Measurements from ENCODE around the gene PNPO.
"Not testable (repeated sequence)": the region's sequence is repeated elsewhere in the genome, so short reads cannot be mapped to it uniquely, and the experiment has no call there.

PNPO gene

DNA sequence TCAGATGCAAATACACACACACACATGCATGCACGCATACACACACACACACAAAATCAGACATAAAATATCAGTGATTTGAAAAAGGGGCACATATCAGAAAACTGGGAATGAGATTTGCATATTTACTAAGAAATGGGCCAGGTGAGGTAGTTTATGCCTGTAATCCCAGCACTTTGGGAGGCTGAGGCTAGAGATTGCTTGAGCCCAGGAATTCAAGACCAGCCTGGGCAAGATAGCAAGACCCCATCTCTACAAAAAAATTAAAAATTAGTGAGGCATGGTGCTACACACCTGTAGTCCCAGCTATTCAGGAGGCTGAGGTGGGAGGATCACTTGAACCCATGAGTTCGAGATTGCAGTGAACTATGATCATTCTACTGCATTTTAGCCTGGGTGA lies 22.4 kb upstream of the PNPO start:
- no peak for DNase-seq

GRCh38 chr17:47919889-47920288 lies 21.5 kb upstream of the PNPO start:
- DNase-seq: not testable (repeated sequence)

DNA sequence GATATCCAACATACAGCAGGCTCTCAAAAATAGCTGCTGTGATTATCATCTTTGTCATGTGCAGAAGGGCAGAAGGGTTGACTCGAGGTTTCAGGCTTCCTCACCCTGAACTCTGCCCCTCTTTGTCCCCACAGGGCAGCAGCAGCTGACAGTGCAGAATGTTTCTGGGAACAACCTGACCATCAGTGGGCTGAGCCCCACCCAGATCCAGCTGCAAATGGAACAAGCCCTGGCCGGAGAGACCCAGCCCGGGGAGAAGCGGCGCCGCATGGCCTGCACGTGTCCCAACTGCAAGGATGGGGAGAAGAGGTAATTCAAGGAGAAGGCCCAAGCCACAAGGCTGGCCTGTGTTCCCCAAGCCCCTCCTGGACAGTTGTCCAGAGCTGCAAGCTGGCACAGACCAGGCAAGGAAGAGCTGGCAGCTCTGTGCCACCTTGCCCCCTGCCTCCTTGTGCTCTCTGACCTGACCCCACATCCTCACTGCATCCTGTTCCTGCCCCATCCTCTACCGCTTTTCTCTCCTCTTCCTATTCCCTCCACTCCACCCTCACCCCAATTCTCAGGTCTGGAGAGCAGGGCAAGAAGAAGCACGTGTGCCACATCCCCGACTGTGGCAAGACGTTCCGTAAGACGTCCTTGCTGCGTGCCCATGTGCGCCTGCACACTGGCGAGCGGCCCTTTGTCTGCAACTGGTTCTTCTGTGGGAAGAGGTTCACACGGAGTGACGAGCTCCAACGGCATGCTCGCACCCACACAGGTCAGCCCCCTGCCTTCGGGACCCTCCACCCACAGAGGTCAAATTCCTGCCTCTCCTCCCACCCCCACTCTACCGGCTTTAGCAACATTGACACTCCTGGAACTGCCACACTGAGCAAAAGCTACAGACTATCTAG lies 16.3 kb upstream of the PNPO start:
- no peak for DNase-seq

DNA sequence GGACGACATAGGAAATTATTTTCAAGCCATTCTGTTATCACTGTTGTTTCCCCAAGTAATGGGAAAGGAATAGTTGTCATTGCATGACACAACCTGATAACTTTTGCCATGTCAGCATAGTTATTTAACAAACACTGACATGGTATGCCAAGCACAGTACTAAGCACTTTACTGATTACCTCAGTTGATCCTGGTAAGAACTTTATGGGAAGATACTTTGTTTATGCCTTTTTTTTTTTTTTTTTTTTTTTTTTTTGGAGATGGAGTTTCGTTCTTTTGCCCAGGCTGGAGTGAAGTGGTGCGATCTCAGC lies 15.7 kb upstream of the PNPO start:
- no peak for DNase-seq

DNA sequence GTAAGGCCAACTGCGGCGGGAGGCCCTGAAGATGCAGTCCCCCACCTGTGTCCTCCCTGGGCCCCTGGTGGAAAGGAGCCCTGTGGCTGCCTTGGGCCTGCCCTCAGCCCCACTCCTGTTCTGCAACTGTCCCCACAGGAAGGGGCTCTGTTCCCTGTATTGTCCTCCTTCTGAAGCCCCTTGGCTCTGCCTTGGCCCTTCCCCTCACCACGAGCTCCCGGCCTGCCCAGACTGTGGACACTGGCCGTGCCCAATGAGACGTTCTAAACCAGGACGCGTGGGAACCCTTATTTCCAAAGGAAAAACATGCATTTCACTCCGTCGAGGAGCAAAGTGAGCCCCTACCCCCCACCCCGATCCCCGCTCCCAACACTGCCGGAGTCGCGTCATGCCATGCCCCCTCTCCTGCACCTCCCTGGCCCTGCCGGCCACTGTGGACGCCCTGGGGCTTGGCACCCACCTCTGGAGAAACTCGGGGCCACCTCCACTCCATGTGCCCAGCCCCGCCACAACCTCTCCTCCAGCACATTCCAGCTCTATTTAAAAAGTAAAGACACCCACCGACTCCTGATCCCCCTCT lies 13.5 kb upstream of the PNPO start:
- no peak for DNase-seq

- DNase-seq: no peak
Measured at GRCh38 chr17:47928415-47928814, 13.0 kb upstream of the PNPO start.

DNA sequence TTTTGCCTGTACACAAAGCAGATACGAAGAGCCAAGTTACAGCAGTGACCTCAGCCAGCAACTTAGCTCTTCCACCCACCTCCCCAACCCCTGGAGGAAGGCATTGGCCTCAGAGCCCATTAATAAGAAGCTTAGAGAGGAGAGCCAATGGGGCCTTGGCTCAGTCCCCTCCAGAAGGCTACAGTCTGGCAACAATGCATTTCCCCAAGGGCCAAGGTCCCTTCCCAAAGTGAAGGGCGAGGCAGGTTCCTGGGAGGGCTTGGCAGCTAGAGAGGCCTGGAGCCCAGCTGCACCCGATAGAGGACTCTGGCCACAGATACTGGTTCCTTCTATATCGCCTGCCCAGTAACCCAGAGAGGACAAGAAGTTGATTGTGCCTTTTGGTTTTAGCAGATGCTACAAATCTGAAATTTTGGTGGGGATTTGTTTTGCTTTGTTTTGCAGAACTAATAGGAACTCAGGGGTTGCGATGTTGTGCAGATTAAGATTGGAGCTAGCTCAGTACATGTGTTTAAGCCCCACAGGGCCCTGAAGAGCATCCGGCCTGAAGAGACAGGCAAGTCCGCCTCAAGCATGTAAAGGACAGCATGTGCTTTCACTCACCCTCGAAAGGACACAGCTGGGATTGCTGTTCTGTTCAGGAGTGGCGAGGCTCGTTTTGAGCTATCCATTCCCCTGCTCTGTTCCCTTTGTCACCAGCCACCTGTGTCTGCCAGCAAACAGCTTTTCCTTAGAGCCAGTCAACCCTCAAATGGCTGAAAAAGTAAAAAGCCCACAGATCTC lies 12.0 kb upstream of the PNPO start:
- no peak for DNase-seq

- DNase-seq: no peak
Measured at GRCh38 chr17:47931848-47932247, 9.5 kb upstream of the PNPO start.

DNA sequence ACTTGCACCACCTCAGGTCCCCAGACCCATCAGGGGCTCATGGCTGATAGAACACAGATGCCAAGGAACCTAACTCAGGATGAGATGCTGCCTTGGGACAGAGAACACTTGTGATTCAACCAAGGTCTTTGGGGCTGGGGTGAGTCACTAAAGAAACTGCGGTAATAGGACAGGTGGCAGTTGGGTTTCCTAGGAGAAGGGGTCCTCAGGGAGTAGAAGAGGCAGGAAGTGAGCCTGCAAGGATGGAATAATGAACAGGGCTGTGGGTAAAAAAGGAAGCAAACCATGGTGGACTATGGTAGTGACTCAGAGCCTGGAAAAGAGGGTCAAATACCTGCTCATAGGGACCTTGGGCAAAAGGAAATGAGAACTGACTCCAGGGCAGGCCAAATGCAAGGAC lies 6.5 kb upstream of the PNPO start:
- no peak for DNase-seq

DNA sequence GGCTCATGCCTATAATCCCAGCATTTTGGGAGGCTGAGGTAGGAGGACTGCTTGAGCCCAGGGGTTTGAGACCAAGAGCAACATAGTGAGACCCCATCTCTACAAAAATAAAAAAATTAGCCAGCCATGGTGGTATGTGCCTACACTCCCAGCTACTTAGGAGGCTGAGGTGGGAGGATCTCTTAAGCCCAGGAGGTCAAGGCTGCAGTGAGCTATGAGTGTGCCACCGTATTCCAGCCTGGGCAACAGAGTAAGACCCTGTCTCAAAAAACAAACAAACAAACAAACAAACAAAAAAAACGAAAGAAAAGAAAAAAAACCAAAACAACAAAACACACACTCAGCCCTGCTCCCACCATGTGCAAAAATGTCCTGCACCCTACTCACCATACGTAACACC lies 5.9 kb upstream of the PNPO start:
- not testable (repeated sequence) for DNase-seq

DNA sequence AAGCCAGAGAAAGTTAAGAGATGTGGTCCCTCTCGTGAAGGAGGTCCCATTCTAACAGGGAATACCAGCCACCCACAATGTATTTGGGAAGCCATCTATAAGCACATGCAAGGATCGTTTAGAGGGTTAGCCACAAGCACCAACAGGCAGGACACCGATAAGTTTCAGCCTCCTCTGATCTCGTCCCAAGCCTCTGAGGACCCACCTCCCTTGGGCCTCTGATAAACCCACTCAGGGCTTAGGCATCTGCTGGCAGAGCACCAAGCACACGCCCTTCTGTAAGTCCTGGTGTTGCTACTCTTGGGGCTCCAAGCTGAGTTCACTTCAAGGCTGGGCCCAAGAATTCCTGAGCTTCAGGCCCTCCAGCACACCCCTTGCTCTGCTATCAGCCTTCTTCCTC lies 5.4 kb upstream of the PNPO start:
- DNase-seq: no peak

GRCh38 chr17:47937941-47938340 lies 3.4 kb upstream of the PNPO start:
- DNase-seq: no peak

DNA sequence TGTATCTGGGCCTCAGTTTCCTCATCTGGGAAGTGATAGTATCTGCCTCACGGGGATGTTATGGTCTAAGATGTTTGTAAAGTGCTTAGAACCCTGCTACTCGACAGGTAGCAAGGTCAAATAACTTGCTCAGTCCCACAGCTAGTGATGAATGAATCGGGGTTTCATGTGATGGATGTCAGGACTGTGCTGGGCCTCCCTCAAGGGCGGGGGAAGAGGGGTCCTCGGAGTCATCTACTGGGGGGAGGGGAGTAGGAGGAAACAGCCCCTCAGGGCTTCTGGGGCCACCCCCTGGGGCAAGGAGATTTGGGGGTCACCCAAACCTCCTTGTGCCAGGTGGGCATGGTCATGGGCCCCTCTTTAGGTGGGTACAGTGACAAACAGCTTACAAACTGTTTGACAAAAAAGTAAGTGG lies 732 bp downstream of the PNPO start:
- DNase-seq: peak; percentile 27

DNA sequence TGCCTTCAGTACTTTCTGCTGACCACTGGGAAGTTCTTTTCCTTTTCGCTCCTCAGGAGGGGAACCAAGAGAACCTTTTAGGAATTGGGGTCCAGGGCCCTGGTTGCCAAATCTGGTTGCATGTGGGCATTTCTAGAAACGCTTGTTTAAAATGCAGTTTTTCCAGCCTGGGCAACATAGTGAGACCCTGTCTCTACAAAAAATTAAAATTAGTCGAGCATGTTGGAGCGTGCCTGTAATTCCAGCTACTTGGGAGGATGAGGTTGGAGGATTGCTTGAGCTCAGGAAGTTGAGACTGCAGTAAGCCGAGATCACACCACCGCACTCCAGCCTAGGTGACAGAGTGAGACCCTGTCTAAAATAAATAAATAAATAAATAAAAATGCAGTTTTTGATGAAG lies 1.2 kb downstream of the PNPO start:
- no peak for DNase-seq

DNA sequence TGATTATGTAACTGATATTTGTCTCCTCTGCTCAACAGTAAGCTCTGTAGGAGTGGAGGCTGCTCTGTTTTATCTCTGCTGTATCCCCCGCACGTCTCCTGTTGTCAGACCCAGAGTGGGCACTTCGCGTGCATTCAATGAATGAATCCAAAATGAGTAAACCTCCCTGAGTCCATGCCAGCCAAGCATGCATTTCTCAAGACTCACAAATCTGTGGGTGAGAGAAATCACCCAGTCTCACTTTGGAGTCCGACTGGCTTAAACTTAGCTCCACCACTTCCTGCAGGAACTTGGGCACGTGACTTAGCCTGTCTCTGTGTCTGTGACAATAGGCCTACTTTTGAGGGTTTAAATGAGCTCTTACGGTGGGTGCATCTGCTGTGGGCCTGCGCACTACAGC lies 3.7 kb downstream of the PNPO start:
- DNase-seq: no peak

- no peak for DNase-seq
Measured at GRCh38 chr17:47945529-47946508, 4.4 kb downstream of the PNPO start.

GRCh38 chr17:47946516-47946915 lies 5.1 kb downstream of the PNPO start:
- no peak for DNase-seq

- peak; percentile 87 for DNase-seq
Measured at GRCh38 chr17:47946929-47947397, 5.6 kb downstream of the PNPO start.

DNA sequence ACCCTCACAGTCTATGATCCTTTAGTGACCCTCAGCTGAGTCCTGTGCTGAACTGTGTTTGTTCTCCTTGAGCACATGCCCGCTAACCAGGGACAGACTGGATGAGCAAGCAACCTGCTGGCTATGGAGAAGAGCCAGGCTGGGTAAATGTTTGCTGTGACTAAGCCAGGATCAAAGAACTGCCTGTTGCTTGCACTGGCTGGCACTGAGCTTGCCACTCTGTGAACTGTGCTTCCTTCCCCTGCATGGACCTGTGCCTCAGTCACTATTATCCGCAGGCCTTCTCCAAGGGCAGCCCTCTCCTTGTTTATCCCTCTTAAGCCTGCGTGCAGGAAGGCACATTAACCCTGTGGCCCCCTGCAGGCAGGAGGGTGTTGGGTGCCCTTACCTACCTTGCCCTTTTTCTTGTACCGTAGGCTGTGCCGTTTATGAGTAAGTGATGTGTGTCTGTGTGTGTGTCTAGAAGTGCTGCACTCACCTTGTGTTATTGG lies 7.4 kb downstream of the PNPO start:
- no peak for DNase-seq

DNA sequence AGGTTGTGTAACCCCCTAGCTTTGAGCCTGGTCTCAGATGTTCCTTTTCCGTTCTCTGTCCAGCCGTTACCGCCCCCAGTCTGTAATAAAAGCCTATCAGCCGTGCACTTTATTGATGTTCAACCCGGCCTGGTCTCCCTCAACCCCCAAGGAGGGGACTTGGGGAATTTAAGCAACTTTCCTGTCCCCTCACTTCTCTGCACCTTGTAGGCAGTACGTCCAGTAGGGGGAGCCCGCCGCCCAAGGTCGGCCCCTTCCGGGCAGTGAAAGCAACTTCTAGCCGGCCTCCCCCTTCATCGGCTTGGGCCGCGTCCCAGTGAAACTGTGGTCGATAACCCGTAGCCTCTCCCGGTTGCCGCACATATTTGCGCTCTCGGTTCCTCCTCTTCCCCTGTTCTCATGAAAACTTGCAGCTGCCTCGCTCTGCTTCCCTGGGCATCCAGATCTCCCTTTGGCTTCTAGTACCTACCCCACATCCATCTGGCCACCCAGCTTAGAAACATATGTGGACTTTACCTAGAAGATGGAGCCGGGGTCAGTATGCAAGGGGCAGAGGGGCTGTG lies 7.9 kb downstream of the PNPO start:
- peak; percentile 90 for DNase-seq

GRCh38 chr17:47949946-47950345 lies 8.6 kb downstream of the PNPO start:
- no peak for DNase-seq

DNA sequence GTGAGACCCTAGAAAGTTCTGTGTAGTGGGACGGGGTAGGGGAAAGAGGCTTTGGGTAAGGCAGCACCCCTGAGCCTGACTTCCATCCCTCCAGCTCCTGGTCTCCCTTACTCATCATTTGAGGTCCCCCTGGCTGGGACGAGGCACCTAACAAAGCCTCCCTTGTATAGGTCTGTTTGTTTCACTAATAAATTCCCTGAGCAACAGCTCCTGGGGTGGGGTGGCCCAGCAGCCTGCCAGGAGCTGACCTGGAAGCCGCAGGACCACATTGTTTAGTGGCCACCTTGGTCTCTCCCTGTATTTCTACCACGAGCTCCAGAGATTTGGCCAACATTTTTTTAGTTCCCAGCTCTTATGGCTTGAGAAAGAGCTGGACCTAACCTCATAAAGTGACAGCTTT lies 9.1 kb downstream of the PNPO start:
- no peak for DNase-seq
